SW480 (cell line): ENCODE results near the gene ZSCAN1.

Source experiments
- DNase-seq: peaks from one replicate; pipeline ENCODE4 v3.0.0-alpha.2; 2016; ENCODE audit warnings: low spot score

Gene ZSCAN1

GRCh38 chr19:58084596-58085347, 50.9 kb downstream of the ZSCAN1 start:
- DNase-seq = no peak

- no peak for DNase-seq
Observed at GRCh38 chr19:58085348-58085875, 51.6 kb downstream of the ZSCAN1 start.

- DNase-seq = no peak
Observed at GRCh38 chr19:58086825-58087710, 53.2 kb downstream of the ZSCAN1 start.

GRCh38 chr19:58088521-58089052, 54.8 kb downstream of the ZSCAN1 start:
- DNase-seq = no peak

GRCh38 chr19:58089846-58090245, 56.0 kb downstream of the ZSCAN1 start:
- no peak for DNase-seq

GRCh38 chr19:58091251-58091995, 57.6 kb downstream of the ZSCAN1 start:
- no peak for DNase-seq

GRCh38 chr19:58093071-58093470, 59.2 kb downstream of the ZSCAN1 start:
- no peak for DNase-seq

GRCh38 chr19:58095328-58095727, 61.5 kb downstream of the ZSCAN1 start:
- DNase-seq = no peak

GRCh38 chr19:58096884-58097283, 63.1 kb downstream of the ZSCAN1 start:
- DNase-seq = no peak

GRCh38 chr19:58097349-58097748, 63.5 kb downstream of the ZSCAN1 start:
- DNase-seq = no peak

GRCh38 chr19:58097781-58098681, 64.2 kb downstream of the ZSCAN1 start, which contains the start of gene ZSCAN18:
TSS of gene ZSCAN18 (minus strand) at chr19:58098231. CDS start at chr19:58090267, 7,964 bp downstream.
- no peak for DNase-seq

- no peak for DNase-seq
Observed at GRCh38 chr19:58098682-58098998, 64.8 kb downstream of the ZSCAN1 start.
